Chondrocyte (in vitro differentiated cells): ENCODE results near the gene MBNL2. TPM values are rescaled to one million over a fixed set of nuclear protein-coding genes. Genes with fewer than 3 reads are reported as not detected.

ENCODE experiments used
- DNase-seq: peaks from one replicate; pipeline ENCODE4 v3.0.0; 2021; ENCODE audit warnings: mixed read lengths, low spot score
- H3K27ac Mint-ChIP-seq: one replicate; pipeline ENCODE4 v1.8.0; 2021; ENCODE audit warnings: mild to moderate bottlenecking, moderate library complexity, mixed read lengths; ENCODE audit not compliant: unreplicated experiment
- H3K27me3 Mint-ChIP-seq: 2 replicates; pipeline ENCODE4 v1.8.0; 2021; ENCODE audit warnings: low read depth, mixed read lengths
- H3K36me3 Mint-ChIP-seq: 2 replicates; pipeline ENCODE4 v1.8.0; 2021; ENCODE audit warnings: low read depth, mixed read lengths
- H3K4me1 Mint-ChIP-seq: 2 replicates; pipeline ENCODE4 v1.8.0; 2021; ENCODE audit warnings: low read depth, mild to moderate bottlenecking, mixed read lengths
- H3K4me3 Mint-ChIP-seq: one replicate; pipeline ENCODE4 v1.8.0; 2021; ENCODE audit warnings: mild to moderate bottlenecking, moderate library complexity, mixed read lengths; ENCODE audit not compliant: unreplicated experiment
- H3K9me3 Mint-ChIP-seq: 2 replicates; pipeline ENCODE4 v1.8.0; 2021; ENCODE audit warnings: low read depth, mixed read lengths
- CTCF ChIP-seq: fragments of 200-600 bp; sonication (generic); IDR thresholded peaks from 2 replicates; pipeline ENCODE4 v1.5.0; 2021; ENCODE audit warnings: antibody characterized with exemption, mild to moderate bottlenecking, moderate library complexity
- long read RNA-seq: library from polyadenylated mRNA; stranded (forward); transcript quantifications from one replicate; pipeline ENCODE4 v2.0.0, GENCODE V29; 2021
- total RNA-seq: library from RNA; stranded (reverse); gene quantifications from 3 replicates; pipeline ENCODE4 v1.2.1, GENCODE V29; 2021

MBNL2 gene
- 40.1 to 65.1 TPM (median 41.3 TPM) in 3 replicates for total RNA-seq
- long read RNA-seq, full-length matches to known transcripts = 42 of 80 reads
- long read RNA-seq, partial matches to known transcripts = 6 of 80 reads
- long read RNA-seq, other reads (novel, unspliced or antisense) = 32 of 80 reads

GRCh38 chr13:97221989-97222700 lies at the start of gene MBNL2:
Gene MBNL2 (plus strand): TSS chr13:97222333. CDS start chr13:97276236, 53,903 bp downstream.
- Mint-ChIP-seq H3K4me3 (peak within 1 kb of the TSS; percentile 89), H3K36me3 (no peaks in the 10 kb centered on the region), H3K4me1 (peaks cover 33% of the 10 kb centered on the region), H3K27me3 (no peaks in the 10 kb centered on the region), H3K27ac (peak within 1 kb of the TSS; percentile 94), H3K9me3 (no peaks in the 10 kb centered on the region)
- no peak for DNase-seq
- no peak for TF ChIP-seq CTCF

GRCh38 chr13:97174638-97175037 lies 47.5 kb upstream of the MBNL2 start:
- peaks cover 2% of the 10 kb centered on the region for H3K27me3 Mint-ChIP-seq
- no peak for TF ChIP-seq CTCF
- no peak for DNase-seq

GRCh38 chr13:97175041-97175440 lies 47.1 kb upstream of the MBNL2 start:
- no peak overlapping the region for H3K27ac Mint-ChIP-seq
- DNase-seq = no peak
- H3K36me3 Mint-ChIP-seq = no peaks in the 10 kb centered on the region
- peaks cover 2% of the 10 kb centered on the region for H3K27me3 Mint-ChIP-seq
- H3K4me1 Mint-ChIP-seq = no peaks in the 10 kb centered on the region
- H3K4me3 Mint-ChIP-seq = no peak overlapping the region
- no peaks in the 10 kb centered on the region for H3K9me3 Mint-ChIP-seq
- no peak for TF ChIP-seq CTCF

More at GRCh38 chr13:97174638-97175037, 47.5 kb upstream of the MBNL2 start:
- Mint-ChIP-seq H3K36me3 (no peaks in the 10 kb centered on the region), H3K4me1 (no peaks in the 10 kb centered on the region), H3K4me3 (no peak overlapping the region), H3K9me3 (no peaks in the 10 kb centered on the region), H3K27ac (no peak overlapping the region)

GRCh38 chr13:97179501-97179900 lies 42.6 kb upstream of the MBNL2 start:
- Mint-ChIP-seq H3K27me3 (peaks cover 4% of the 10 kb centered on the region), H3K4me3 (no peak overlapping the region), H3K4me1 (no peaks in the 10 kb centered on the region), H3K36me3 (no peaks in the 10 kb centered on the region), H3K9me3 (no peaks in the 10 kb centered on the region), H3K27ac (no peak overlapping the region)
- no peak for DNase-seq
- TF ChIP-seq CTCF = no peak

- H3K27ac Mint-ChIP-seq = no peak overlapping the region
- DNase-seq = no peak
- no peaks in the 10 kb centered on the region for H3K36me3 Mint-ChIP-seq
- H3K27me3 Mint-ChIP-seq = peaks cover 4% of the 10 kb centered on the region
- no peak for TF ChIP-seq CTCF
- no peak overlapping the region for H3K4me3 Mint-ChIP-seq
- no peaks in the 10 kb centered on the region for H3K9me3 Mint-ChIP-seq
- H3K4me1 Mint-ChIP-seq = no peaks in the 10 kb centered on the region
Measured at GRCh38 chr13:97182111-97182890, 39.8 kb upstream of the MBNL2 start.
